ENCODE results near the gene PPT1.

The PPT1 gene

DNA sequence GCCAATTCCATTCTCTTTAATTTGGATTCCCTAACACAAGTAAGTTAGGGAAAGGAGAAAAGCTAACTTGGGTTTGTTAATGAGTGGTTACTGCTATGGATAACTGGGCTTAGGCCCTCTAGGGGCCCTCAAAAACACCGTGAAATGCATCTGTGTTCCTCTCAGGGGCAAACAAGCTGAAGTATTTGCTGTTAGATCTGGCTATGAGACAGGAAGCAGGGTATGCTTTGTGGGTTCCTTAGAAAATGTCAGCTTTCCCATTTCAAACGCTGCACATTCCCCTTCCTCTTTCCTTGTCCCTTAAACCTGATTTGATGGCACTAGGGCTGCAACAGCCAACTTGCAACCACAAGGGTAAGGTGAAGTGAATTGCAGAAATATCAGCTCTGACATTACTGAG is 62.2 kb downstream of the PPT1 start:
- Histone ChIP-seq H3K4me3 (ENCODE audit: low read length in 2 of 2) (no peak overlapping the region), H3K27ac (ENCODE audit: low read depth in 2 of 2, low read length in 2 of 2) (no peak overlapping the region), H3K9ac (ENCODE audit: low read depth in 1 of 2, low read length in 2 of 2) (no peak overlapping the region), H3K27me3 (ENCODE audit: control insufficient read depth in 2 of 2, insufficient read depth in 2 of 2, low read length in 2 of 2) (no peaks in the 10 kb centered on the region), H3K4me1 (ENCODE audit: control insufficient read depth in 2 of 2, insufficient read depth in 2 of 2, low read length in 2 of 2) (peaks cover 22 to 40% of the 10 kb centered on the region in 2 donors), H3K36me3 (ENCODE audit: control insufficient read depth in 2 of 2, insufficient read depth in 2 of 2, low read length in 2 of 2) (no peaks in the 10 kb centered on the region), H3K9me3 (ENCODE audit: control insufficient read depth in 2 of 2, low read length in 2 of 2) (no peaks in the 10 kb centered on the region)

GRCh38 chr1:40032240-40032891 is 64.7 kb downstream of the PPT1 start:
- Histone ChIP-seq H3K27me3 (ENCODE audit: control insufficient read depth in 2 of 2, insufficient read depth in 2 of 2, low read length in 2 of 2) (no peaks in the 10 kb centered on the region), H3K36me3 (ENCODE audit: control insufficient read depth in 2 of 2, insufficient read depth in 2 of 2, low read length in 2 of 2) (no peaks in the 10 kb centered on the region), H3K4me3 (ENCODE audit: low read length in 2 of 2) (no peak overlapping the region), H3K27ac (ENCODE audit: low read depth in 2 of 2, low read length in 2 of 2) (no peak overlapping the region), H3K4me1 (ENCODE audit: control insufficient read depth in 2 of 2, insufficient read depth in 2 of 2, low read length in 2 of 2) (peaks cover 15 to 30% of the 10 kb centered on the region in 2 donors), H3K9me3 (ENCODE audit: control insufficient read depth in 2 of 2, low read length in 2 of 2) (no peaks in the 10 kb centered on the region), H3K9ac (ENCODE audit: low read depth in 1 of 2, low read length in 2 of 2) (no peak overlapping the region)

DNA sequence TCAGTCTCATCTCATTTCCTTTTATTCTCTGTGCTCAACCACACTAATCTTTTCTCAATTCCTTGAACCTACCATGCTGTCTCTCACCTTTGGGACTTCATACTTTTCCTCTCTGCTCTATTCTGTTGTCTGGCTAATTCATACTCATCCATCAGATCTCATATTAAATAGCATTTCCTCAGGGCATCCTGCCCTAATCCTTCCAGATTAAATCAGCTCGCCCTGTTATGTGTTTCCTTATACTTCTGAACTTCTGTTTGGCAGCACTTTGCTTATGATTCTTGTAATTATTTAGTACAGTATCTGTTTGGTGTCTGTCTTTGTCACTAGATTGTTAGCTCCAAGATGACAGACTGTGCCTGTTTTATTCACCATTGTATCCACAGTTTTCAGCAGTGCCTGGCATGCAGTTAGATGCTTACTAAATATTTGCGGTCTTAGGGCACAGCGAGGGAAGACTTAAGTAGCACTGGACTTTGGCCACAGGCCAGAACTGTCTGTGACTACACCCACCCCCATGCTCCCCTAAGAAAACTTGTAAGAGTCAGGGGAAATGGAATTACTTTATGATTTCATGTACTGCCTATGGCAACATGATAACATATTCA is 66.4 kb downstream of the PPT1 start:
- Histone ChIP-seq H3K27me3 (ENCODE audit: control insufficient read depth in 2 of 2, insufficient read depth in 2 of 2, low read length in 2 of 2) (no peaks in the 10 kb centered on the region), H3K4me3 (ENCODE audit: low read length in 2 of 2) (no peak overlapping the region), H3K9ac (ENCODE audit: low read depth in 1 of 2, low read length in 2 of 2) (peak overlapping the region in 1 of 2 donors; percentile 41), H3K4me1 (ENCODE audit: control insufficient read depth in 2 of 2, insufficient read depth in 2 of 2, low read length in 2 of 2) (peaks cover 15 to 30% of the 10 kb centered on the region in 2 donors), H3K27ac (ENCODE audit: low read depth in 2 of 2, low read length in 2 of 2) (peak overlapping the region; percentile 80 to 85), H3K36me3 (ENCODE audit: control insufficient read depth in 2 of 2, insufficient read depth in 2 of 2, low read length in 2 of 2) (no peaks in the 10 kb centered on the region), H3K9me3 (ENCODE audit: control insufficient read depth in 2 of 2, low read length in 2 of 2) (peaks cover 0 to 4% of the 10 kb centered on the region in 2 donors)

DNA sequence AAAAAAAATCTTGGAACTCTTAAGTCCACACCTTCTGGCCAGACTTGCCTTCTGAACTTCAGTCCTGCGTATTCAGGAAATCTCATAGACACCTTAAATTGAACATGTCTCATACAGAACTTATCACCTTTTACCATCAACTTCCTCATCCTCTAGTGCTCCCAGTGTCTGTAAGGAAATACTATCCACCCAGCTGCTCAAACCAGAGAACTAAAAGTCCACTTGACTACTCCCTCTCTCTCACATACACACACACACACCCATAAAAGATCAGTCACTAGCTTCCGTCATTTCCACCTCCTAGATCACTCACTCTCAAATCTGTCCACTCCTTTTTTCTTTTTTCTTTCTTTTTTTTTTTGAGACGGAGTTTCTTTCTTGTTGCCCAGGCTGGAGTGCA is 67.4 kb downstream of the PPT1 start:
- Histone ChIP-seq H3K27ac (ENCODE audit: low read depth in 2 of 2, low read length in 2 of 2) (peak overlapping the region; percentile 80 to 85), H3K9me3 (ENCODE audit: control insufficient read depth in 2 of 2, low read length in 2 of 2) (peaks cover 0 to 4% of the 10 kb centered on the region in 2 donors), H3K27me3 (ENCODE audit: control insufficient read depth in 2 of 2, insufficient read depth in 2 of 2, low read length in 2 of 2) (no peaks in the 10 kb centered on the region), H3K9ac (ENCODE audit: low read depth in 1 of 2, low read length in 2 of 2) (peak overlapping the region in 1 of 2 donors; percentile 45), H3K36me3 (ENCODE audit: control insufficient read depth in 2 of 2, insufficient read depth in 2 of 2, low read length in 2 of 2) (no peaks in the 10 kb centered on the region), H3K4me3 (ENCODE audit: low read length in 2 of 2) (no peak overlapping the region), H3K4me1 (ENCODE audit: control insufficient read depth in 2 of 2, insufficient read depth in 2 of 2, low read length in 2 of 2) (peaks cover 11 to 25% of the 10 kb centered on the region in 2 donors)

- H3K9ac ChIP-seq (ENCODE audit: low read depth in 1 of 2, low read length in 2 of 2) = no peak overlapping the region
- H3K9me3 ChIP-seq (ENCODE audit: control insufficient read depth in 2 of 2, low read length in 2 of 2) = peaks cover 0 to 4% of the 10 kb centered on the region in 2 donors
- no peak overlapping the region for H3K4me3 ChIP-seq (ENCODE audit: low read length in 2 of 2)
- H3K4me1 ChIP-seq (ENCODE audit: control insufficient read depth in 2 of 2, insufficient read depth in 2 of 2, low read length in 2 of 2) = peaks cover 11 to 17% of the 10 kb centered on the region in 2 donors
- no peak overlapping the region for H3K27ac ChIP-seq (ENCODE audit: low read depth in 2 of 2, low read length in 2 of 2)
- H3K36me3 ChIP-seq (ENCODE audit: control insufficient read depth in 2 of 2, insufficient read depth in 2 of 2, low read length in 2 of 2) = no peaks in the 10 kb centered on the region
- no peaks in the 10 kb centered on the region for H3K27me3 ChIP-seq (ENCODE audit: control insufficient read depth in 2 of 2, insufficient read depth in 2 of 2, low read length in 2 of 2)
Measured at GRCh38 chr1:40027647-40028046, 69.4 kb downstream of the PPT1 start.

DNA sequence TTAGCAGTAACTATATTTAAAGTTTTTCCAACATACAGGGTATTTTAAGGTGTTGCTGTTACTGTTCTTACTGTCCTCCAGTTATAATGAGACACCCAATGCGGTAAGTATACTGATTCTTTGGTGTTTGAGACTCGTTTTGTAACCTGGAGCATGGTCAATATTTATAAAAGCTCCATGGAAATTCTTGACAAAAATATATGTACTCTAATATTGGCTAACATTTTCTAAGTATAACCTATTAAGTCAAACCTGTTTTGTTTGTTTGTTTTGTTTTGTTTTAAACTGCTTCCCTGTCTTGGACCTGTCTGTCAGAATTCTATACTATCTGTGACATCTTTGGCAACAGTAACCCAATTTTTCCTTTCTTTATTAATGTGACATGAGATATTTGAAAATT is 72.4 kb downstream of the PPT1 start:
- peaks cover 2 to 6% of the 10 kb centered on the region in 2 donors for H3K4me1 ChIP-seq (ENCODE audit: control insufficient read depth in 2 of 2, insufficient read depth in 2 of 2, low read length in 2 of 2)
- H3K9ac ChIP-seq (ENCODE audit: low read depth in 1 of 2, low read length in 2 of 2) = no peak overlapping the region
- H3K27me3 ChIP-seq (ENCODE audit: control insufficient read depth in 2 of 2, insufficient read depth in 2 of 2, low read length in 2 of 2) = no peaks in the 10 kb centered on the region
- no peak overlapping the region for H3K27ac ChIP-seq (ENCODE audit: low read depth in 2 of 2, low read length in 2 of 2)
- peaks cover 0 to 4% of the 10 kb centered on the region in 2 donors for H3K9me3 ChIP-seq (ENCODE audit: control insufficient read depth in 2 of 2, low read length in 2 of 2)
- no peaks in the 10 kb centered on the region for H3K36me3 ChIP-seq (ENCODE audit: control insufficient read depth in 2 of 2, insufficient read depth in 2 of 2, low read length in 2 of 2)
- H3K4me3 ChIP-seq (ENCODE audit: low read length in 2 of 2) = no peak overlapping the region

DNA sequence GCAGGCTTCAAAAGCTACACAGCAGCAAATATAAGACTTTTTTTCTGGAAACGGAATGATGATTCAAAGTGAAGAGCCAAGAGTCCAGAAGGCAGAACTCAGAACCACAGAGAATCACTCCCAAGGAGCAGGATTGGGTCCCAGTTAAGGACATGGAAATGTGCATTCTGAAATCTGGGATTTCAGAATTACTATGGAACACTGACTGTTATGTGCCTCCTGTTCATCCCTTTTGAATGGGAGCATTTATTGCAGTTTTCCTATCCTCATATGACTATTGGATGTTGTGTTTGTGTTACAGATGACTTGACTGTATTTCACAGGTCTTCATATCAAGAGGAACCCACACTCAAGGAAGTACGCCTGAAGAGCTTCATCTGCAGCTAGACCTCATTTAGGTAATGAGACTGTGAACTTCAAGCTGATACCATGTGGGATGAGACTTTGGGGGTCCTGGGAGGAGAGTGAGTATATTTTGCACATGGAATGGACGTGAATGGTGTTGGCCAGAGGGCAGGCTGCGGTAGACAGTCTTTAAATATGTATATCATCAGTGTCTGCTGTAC is 73.6 kb downstream of the PPT1 start:
- H3K4me3 ChIP-seq (ENCODE audit: low read length in 2 of 2) = no peak overlapping the region
- peaks cover 0 to 3% of the 10 kb centered on the region in 2 donors for H3K4me1 ChIP-seq (ENCODE audit: control insufficient read depth in 2 of 2, insufficient read depth in 2 of 2, low read length in 2 of 2)
- H3K36me3 ChIP-seq (ENCODE audit: control insufficient read depth in 2 of 2, insufficient read depth in 2 of 2, low read length in 2 of 2) = no peaks in the 10 kb centered on the region
- H3K27me3 ChIP-seq (ENCODE audit: control insufficient read depth in 2 of 2, insufficient read depth in 2 of 2, low read length in 2 of 2) = no peaks in the 10 kb centered on the region
- peaks cover 0 to 4% of the 10 kb centered on the region in 2 donors for H3K9me3 ChIP-seq (ENCODE audit: control insufficient read depth in 2 of 2, low read length in 2 of 2)
- H3K9ac ChIP-seq (ENCODE audit: low read depth in 1 of 2, low read length in 2 of 2) = no peak overlapping the region
- no peak overlapping the region for H3K27ac ChIP-seq (ENCODE audit: low read depth in 2 of 2, low read length in 2 of 2)

Data from mucosa of rectum (tissue), 2 donors.